Mucosa of stomach (tissue), 1 donor: ENCODE measurements around the gene TNK1.

Experiments used
- H3K27me3 ChIP-seq: one replicate; pipeline ENCODE4 v1.7.0; 2013; ENCODE audit warnings: mild to moderate bottlenecking, low read length; ENCODE audit not compliant: control insufficient read depth, insufficient read depth
- H3K36me3 ChIP-seq: one replicate; pipeline ENCODE4 v1.7.0; 2013; ENCODE audit warnings: low read length; ENCODE audit not compliant: control insufficient read depth, insufficient read depth
- H3K4me1 ChIP-seq: one replicate; pipeline ENCODE4 v1.7.0; 2013; ENCODE audit warnings: mild to moderate bottlenecking, low read length; ENCODE audit not compliant: control insufficient read depth, insufficient read depth
- H3K4me3 ChIP-seq: one replicate; pipeline ENCODE4 v1.7.0; 2013; ENCODE audit warnings: low read length
- H3K9ac ChIP-seq: one replicate; pipeline ENCODE4 v1.7.0; 2013; ENCODE audit warnings: mild to moderate bottlenecking, low read length, moderate library complexity
- H3K9me3 ChIP-seq: one replicate; pipeline ENCODE4 v1.7.0; 2013; ENCODE audit warnings: mild to moderate bottlenecking, low read length, moderate library complexity; ENCODE audit not compliant: control insufficient read depth
- donor health status: Pancreatic carcinoma.

The TNK1 gene

DNA sequence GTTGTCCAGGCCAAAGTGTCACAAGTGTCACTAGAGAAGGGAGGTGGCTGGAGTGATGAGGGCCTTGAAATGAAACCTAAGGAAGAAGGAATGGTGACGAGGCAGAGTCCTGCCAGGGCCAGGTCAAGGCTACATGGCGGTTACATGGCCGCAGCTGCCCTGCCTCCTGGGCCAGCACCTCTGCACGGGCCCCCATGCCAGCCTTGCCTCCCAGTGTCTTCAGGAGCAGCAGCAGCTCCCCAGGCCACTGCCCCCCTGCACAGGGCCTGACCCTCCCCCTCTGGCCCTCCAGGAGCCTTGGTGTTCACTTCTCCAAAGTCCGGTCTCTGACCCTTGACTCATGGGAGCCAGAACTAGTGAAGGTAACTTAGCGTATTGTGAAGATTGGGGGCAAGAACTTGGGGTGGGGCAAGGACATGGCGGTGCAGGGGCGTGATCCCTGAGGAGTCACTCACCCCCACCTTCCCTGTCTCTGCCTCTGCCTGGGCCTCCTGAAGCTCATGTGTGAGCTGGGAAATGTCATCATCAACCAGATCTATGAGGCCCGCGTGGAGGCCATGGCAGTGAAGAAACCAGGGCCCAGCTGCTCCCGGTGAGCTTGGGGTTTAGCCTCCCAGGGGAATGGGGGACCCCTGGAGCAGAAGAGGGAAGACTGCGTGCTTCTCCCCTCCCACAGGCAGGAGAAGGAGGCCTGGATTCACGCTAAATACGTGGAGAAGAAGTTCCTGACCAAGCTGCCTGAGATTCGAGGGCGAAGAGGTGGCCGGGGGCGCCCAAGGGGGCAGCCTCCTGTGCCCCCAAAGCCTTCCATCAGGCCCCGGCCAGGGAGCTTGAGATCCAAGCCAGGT lies 33.0 kb upstream of the TNK1 start:
- Histone ChIP-seq H3K4me1 (peaks cover 16% of the 10 kb centered on the region), H3K9me3 (no peaks in the 10 kb centered on the region), H3K36me3 (no peaks in the 10 kb centered on the region), H3K9ac (no peak overlapping the region), H3K4me3 (no peak overlapping the region), H3K27me3 (peaks cover 22% of the 10 kb centered on the region)

- peaks cover 14% of the 10 kb centered on the region for H3K27me3 ChIP-seq
- H3K4me3 ChIP-seq, result no peak overlapping the region
- no peaks in the 10 kb centered on the region for H3K9me3 ChIP-seq
- no peaks in the 10 kb centered on the region for H3K36me3 ChIP-seq
- peaks cover 24% of the 10 kb centered on the region for H3K4me1 ChIP-seq
- no peak overlapping the region for H3K9ac ChIP-seq
Observed at GRCh38 chr17:7348478-7349242, 32.2 kb upstream of the TNK1 start.

DNA sequence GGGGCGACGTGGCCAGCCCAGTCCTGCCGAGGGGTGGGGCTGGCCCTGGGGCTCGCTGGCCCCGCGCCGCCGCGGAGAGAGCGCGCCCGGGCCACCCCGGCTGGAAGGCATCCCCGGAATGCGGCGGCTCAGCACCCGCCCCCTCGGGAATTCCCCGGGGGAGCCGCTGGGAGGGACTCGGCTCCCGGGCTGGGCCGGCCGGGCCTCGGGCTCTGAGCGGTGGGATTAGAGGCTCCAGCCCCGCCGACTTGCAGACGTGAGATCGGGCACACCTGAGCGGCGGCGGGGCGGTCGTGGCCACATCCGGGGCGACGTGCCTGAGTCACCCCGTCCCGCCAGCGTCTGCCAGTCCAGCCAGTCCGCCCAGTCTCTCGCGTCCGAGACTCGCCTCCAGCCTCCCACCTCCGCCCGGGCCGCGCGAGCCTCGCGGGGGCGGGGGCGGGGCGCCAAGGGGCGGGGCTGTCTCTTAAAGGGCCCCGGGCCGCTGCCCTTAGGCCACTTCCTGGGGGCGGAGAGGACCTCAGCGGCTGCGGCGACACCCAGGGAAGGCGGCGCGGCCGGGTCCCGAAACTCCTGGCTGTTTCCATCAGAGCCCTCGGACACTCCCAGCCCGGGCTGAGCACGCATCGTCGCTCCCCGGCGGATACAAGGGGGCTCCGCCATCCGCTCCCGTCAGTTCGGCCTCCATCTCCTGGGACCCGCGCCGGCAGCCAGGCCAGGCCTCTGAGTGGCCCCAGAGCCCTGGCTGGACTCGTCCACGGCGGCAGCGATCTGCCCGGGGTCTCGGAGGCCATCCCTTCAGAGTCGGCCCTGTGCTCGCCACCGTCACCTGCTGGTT lies 29.0 kb upstream of the TNK1 start, which contains the start of gene KCTD11:
Gene KCTD11 (plus strand): TSS at position 498 of the 838 bp plus-strand sequence.
- Histone ChIP-seq H3K4me1 (peaks cover 52% of the 10 kb centered on the region), H3K9ac (peak within 1 kb of the TSS; percentile 93)

GRCh38 chr17:7352503-7352889 lies 28.4 kb upstream of the TNK1 start:
- no peaks in the 10 kb centered on the region for H3K9me3 ChIP-seq
- H3K27me3 ChIP-seq, result peaks cover 9% of the 10 kb centered on the region
- no peaks in the 10 kb centered on the region for H3K36me3 ChIP-seq
- peak overlapping the region; percentile 93 for H3K9ac ChIP-seq
- H3K4me3 ChIP-seq, result peak overlapping the region; percentile 74
- peaks cover 52% of the 10 kb centered on the region for H3K4me1 ChIP-seq

More for the DNA sequence above, 29.0 kb upstream of the TNK1 start, which contains the start of gene KCTD11:
- H3K4me3 ChIP-seq, result peak within 1 kb of the TSS; percentile 74
- H3K36me3 ChIP-seq, result no peaks in the 10 kb centered on the region
- no peaks in the 10 kb centered on the region for H3K9me3 ChIP-seq
- H3K27me3 ChIP-seq, result peaks cover 9% of the 10 kb centered on the region

GRCh38 chr17:7352910-7353635 lies 27.8 kb upstream of the TNK1 start:
- peak overlapping the region; percentile 74 for H3K4me3 ChIP-seq
- H3K36me3 ChIP-seq, result no peaks in the 10 kb centered on the region
- peaks cover 9% of the 10 kb centered on the region for H3K27me3 ChIP-seq
- peaks cover 52% of the 10 kb centered on the region for H3K4me1 ChIP-seq
- no peaks in the 10 kb centered on the region for H3K9me3 ChIP-seq
- peak overlapping the region; percentile 93 for H3K9ac ChIP-seq

- Histone ChIP-seq H3K27me3 (peaks cover 6% of the 10 kb centered on the region), H3K4me1 (peaks cover 52% of the 10 kb centered on the region), H3K9ac (no peak overlapping the region)
Observed at GRCh38 chr17:7354262-7354843, 26.5 kb upstream of the TNK1 start.

GRCh38 chr17:7355053-7355452 lies 25.8 kb upstream of the TNK1 start, which contains the start of gene TMEM95:
TSS of gene TMEM95 (plus strand) at chr17:7355156. CDS start at chr17:7355205, 49 bp downstream.
- Histone ChIP-seq H3K4me3 (no peak within 1 kb of the TSS), H3K27me3 (peaks cover 6% of the 10 kb centered on the region), H3K9ac (peak within 1 kb of the TSS; percentile 23), H3K9me3 (no peaks in the 10 kb centered on the region), H3K4me1 (peaks cover 48% of the 10 kb centered on the region), H3K36me3 (no peaks in the 10 kb centered on the region)

More at GRCh38 chr17:7354262-7354843, 26.5 kb upstream of the TNK1 start:
- Histone ChIP-seq H3K4me3 (no peak overlapping the region), H3K9me3 (no peaks in the 10 kb centered on the region), H3K36me3 (no peaks in the 10 kb centered on the region)

DNA sequence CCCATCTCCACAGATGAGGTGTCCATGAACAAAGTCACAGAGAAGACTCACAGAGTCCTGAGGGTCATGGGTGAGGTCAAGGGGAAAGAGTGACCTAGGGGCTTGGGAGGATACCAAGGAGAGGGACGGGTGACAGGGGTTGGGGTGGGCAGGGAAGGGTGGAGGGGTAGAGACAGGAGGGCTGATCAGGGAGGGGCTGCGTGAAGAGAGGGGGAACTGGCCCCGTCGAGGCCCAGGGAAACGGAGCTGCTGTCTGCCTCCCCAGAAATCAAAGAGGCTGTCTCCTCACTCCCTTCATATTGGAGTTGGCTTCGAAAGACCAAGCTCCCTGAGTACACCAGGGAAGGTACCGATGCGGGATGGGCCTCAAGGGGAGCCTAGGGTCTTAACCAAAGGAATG lies 25.3 kb upstream of the TNK1 start:
- Histone ChIP-seq H3K27me3 (peaks cover 6% of the 10 kb centered on the region), H3K4me3 (no peak overlapping the region), H3K9ac (no peak overlapping the region), H3K36me3 (no peaks in the 10 kb centered on the region), H3K4me1 (peaks cover 48% of the 10 kb centered on the region), H3K9me3 (no peaks in the 10 kb centered on the region)

- H3K4me1 ChIP-seq, result peaks cover 44% of the 10 kb centered on the region
- H3K9me3 ChIP-seq, result no peaks in the 10 kb centered on the region
- no peak overlapping the region for H3K4me3 ChIP-seq
- H3K36me3 ChIP-seq, result no peaks in the 10 kb centered on the region
- H3K27me3 ChIP-seq, result peaks cover 6% of the 10 kb centered on the region
- peak overlapping the region; percentile 23 for H3K9ac ChIP-seq
Observed at GRCh38 chr17:7356072-7356549, 24.8 kb upstream of the TNK1 start.

GRCh38 chr17:7356756-7357155 lies 24.1 kb upstream of the TNK1 start:
- Histone ChIP-seq H3K9me3 (no peaks in the 10 kb centered on the region), H3K9ac (no peak overlapping the region), H3K36me3 (no peaks in the 10 kb centered on the region), H3K27me3 (peaks cover 6% of the 10 kb centered on the region), H3K4me1 (peaks cover 41% of the 10 kb centered on the region), H3K4me3 (no peak overlapping the region)

DNA sequence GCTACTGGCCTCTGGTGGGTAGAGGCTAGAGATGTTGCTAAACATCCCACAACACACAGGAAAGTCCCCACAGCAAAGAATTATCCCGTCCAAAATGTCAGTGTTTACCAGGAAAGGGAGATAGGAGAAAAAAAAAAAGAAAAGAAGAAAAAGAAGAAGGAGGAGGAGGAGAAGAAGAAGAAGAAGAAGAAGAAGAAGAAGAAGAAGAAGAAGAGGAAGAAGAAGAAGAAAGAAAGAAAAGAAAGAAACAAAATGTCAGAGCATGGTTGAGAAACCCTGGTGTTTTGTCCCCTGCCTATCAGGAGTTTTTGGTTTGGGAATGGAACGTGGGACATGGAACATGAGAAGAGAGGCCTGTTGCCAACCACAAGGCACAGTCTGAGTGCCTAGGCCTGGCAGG lies 23.5 kb upstream of the TNK1 start:
- Histone ChIP-seq H3K9ac (no peak overlapping the region), H3K27me3 (peaks cover 8% of the 10 kb centered on the region), H3K4me3 (no peak overlapping the region), H3K4me1 (peaks cover 40% of the 10 kb centered on the region), H3K36me3 (no peaks in the 10 kb centered on the region), H3K9me3 (no peaks in the 10 kb centered on the region)
